Tibial nerve (tissue), 4 donors: ENCODE measurements around the gene ST6GALNAC4. TPM values are rescaled to one million over a fixed set of nuclear protein-coding genes. Genes with fewer than 3 reads are reported as not detected.
A peak's percentile ranks its signal among the peaks of the same experiment; 100 is the strongest.

Experiments
- DNase-seq, 2 donors: peaks; one replicate each; pipeline ENCODE4 v3.0.0-alpha.2; 2019; ENCODE audit warnings: low spot score in 2 of 2
- H3K27ac ChIP-seq, 4 donors: fragments of 200-600 bp; sonication (generic) in 3 of 4; one replicate each; pipeline ENCODE4 v1.5.1; 2017 to 2019; ENCODE audit warnings: mild to moderate bottlenecking in 1 of 4
- H3K27me3 ChIP-seq, 2 donors: fragments of 200-600 bp; sonication (generic) in 1 of 2; one replicate each; pipeline versions ENCODE4 v1.5.1 to v1.6.0; 2017 to 2019
- H3K36me3 ChIP-seq, 3 donors: fragments of 200-600 bp; sonication (generic); one replicate each; pipeline ENCODE4 v1.5.1; 2018 to 2019
- H3K4me1 ChIP-seq, 4 donors: fragments of 200-600 bp; sonication (generic) in 3 of 4; one replicate each; pipeline ENCODE4 v1.5.1; 2017 to 2019
- H3K4me3 ChIP-seq, 4 donors: fragments of 200-600 bp; sonication (generic) in 3 of 4; one replicate each; pipeline ENCODE4 v1.5.1; 2017 to 2019; ENCODE audit warnings: mild to moderate bottlenecking in 1 of 4, moderate library complexity in 1 of 4
- H3K9me3 ChIP-seq, 4 donors: fragments of 200-600 bp; sonication (generic) in 3 of 4; one replicate each; pipeline ENCODE4 v1.5.1; 2017 to 2019
- CTCF ChIP-seq, 5 experiments: fragments of 200-600 bp in 3 of 5; fragments of 450-650 bp in 2 of 5; sonication (generic) in 3 of 5; IDR thresholded peaks; one replicate each; pipeline ENCODE4 v1.5.1; 2016 to 2019; ENCODE audit warnings: antibody characterized with exemption in 5 of 5, mild to moderate bottlenecking in 3 of 5, moderate library complexity in 2 of 5
- EP300 ChIP-seq, 2 donors: sonication (generic); formaldehyde crosslinking; IDR thresholded peaks; one replicate each; pipeline ENCODE4 v1.6.1; 2017; ENCODE audit warnings: antibody characterized with exemption in 2 of 2, mild to moderate bottlenecking in 1 of 2
- POLR2A ChIP-seq, 2 donors: fragments of 450-650 bp; IDR thresholded peaks; one replicate each; pipeline ENCODE4 v1.6.1; 2017; ENCODE audit warnings: antibody characterized with exemption in 2 of 2, mild to moderate bottlenecking in 2 of 2, moderate library complexity in 2 of 2
- WGBS, 2 donors: methylation state at CpG; one replicate each; pipeline ENCODE4 v1.1.5; 2018; 5-methylcytosine and 5-hydroxymethylcytosine counted together
- total RNA-seq, 4 donors: library from RNA; depleted of rRNA; stranded (reverse); fragments of >200 nt; gene quantifications; one replicate each; pipeline ENCODE4 v1.1.0, GENCODE V29; 2016

ST6GALNAC4 gene
- total RNA-seq, 4 donors from 2014 or later = 23.9 to 70.5 (median 37.0) TPM

GRCh38 chr9:127903557-127904475 is 13.0 kb downstream of the ST6GALNAC4 start:
- Histone ChIP-seq H3K36me3 (peaks cover 0 to 11% (median 0%) of the 10 kb centered on the region in 3 donors), H3K27me3 (no peaks in the 10 kb centered on the region), H3K4me3 (no peak overlapping the region), H3K9me3 (no peaks in the 10 kb centered on the region), H3K27ac (peak overlapping the region; percentile 69 to 88 (median 88)), H3K4me1 (peaks cover 0 to 82% (median 55%) of the 10 kb centered on the region in 4 donors)
- WGBS, 2 donors = 30 to 40% methylated on average over 16 to 17 of the region's 17 CpGs
- TF ChIP-seq POLR2A (IDR thresholded peaks at IDR 0.05) (no peak), EP300 (IDR thresholded peaks at IDR 0.05) (peak in 1 of 2 donors; percentile 62)
- DNase-seq = peak; percentile 82 to 86

- peak within 1 kb of the TSS; percentile 84 to 97 (median 90) for H3K27ac ChIP-seq
- peaks cover 3 to 20% (median 9%) of the 10 kb centered on the region in 3 donors for H3K36me3 ChIP-seq
- peak within 1 kb of the TSS; percentile 76 to 97 (median 86) for H3K4me3 ChIP-seq
- H3K9me3 ChIP-seq = no peaks in the 10 kb centered on the region
- H3K4me1 ChIP-seq = peaks cover 0 to 76% (median 44%) of the 10 kb centered on the region in 4 donors
- no peaks in the 10 kb centered on the region for H3K27me3 ChIP-seq
- TF ChIP-seq CTCF (IDR thresholded peaks at IDR 0.05) (peak in 1 of 5 experiments; percentile 40), EP300 (IDR thresholded peaks at IDR 0.05) (no peak), POLR2A (IDR thresholded peaks at IDR 0.05) (peak; percentile 59 to 78)
- 0% methylated on average over 3 to 8 of the region's 89 CpGs for WGBS, 2 donors
- DNase-seq = peak in 1 of 2 donors; percentile 61
Observed at GRCh38 chr9:127899128-127899943, 17.5 kb downstream of the ST6GALNAC4 start, which contains the start of gene ST6GALNAC6. ST6GALNAC6 (minus strand) TSS chr9:127899603; CDS start chr9:127897981, 1,622 bp downstream.

GRCh38 chr9:127898433-127899127 is 18.3 kb downstream of the ST6GALNAC4 start:
- WGBS, 2 donors = 10 to 12% methylated on average over 9 to 17 of the region's 32 CpGs
- peaks cover 0 to 68% (median 36%) of the 10 kb centered on the region in 4 donors for H3K4me1 ChIP-seq

GRCh38 chr9:127897193-127897692 is 19.6 kb downstream of the ST6GALNAC4 start:
- peaks cover 0 to 13% (median 0%) of the 10 kb centered on the region in 4 donors for H3K9me3 ChIP-seq
- no peaks in the 10 kb centered on the region for H3K27me3 ChIP-seq
- 4 to 8% methylated on average over 10 to 19 of the region's 19 CpGs for WGBS, 2 donors
- peak; percentile 84 to 90 for DNase-seq
- H3K4me3 ChIP-seq = peak overlapping the region; percentile 76 to 97 (median 86)
- peaks cover 3 to 41% (median 26%) of the 10 kb centered on the region in 3 donors for H3K36me3 ChIP-seq
- TF ChIP-seq CTCF (IDR thresholded peaks at IDR 0.05) = no peak
- peak in 1 of 2 donors; percentile 85 for TF ChIP-seq EP300 (IDR thresholded peaks at IDR 0.05)
- peak in 1 of 2 donors; percentile 47 for TF ChIP-seq POLR2A (IDR thresholded peaks at IDR 0.05)
- peak overlapping the region; percentile 84 to 97 (median 90) for H3K27ac ChIP-seq
- peaks cover 0 to 58% (median 30%) of the 10 kb centered on the region in 4 donors for H3K4me1 ChIP-seq

More at GRCh38 chr9:127898433-127899127, 18.3 kb downstream of the ST6GALNAC4 start:
- peak in 1 of 2 donors; percentile 67 for DNase-seq
- H3K27ac ChIP-seq = peak overlapping the region; percentile 84 to 97 (median 90)
- no peaks in the 10 kb centered on the region for H3K27me3 ChIP-seq
- peak overlapping the region; percentile 76 to 97 (median 86) for H3K4me3 ChIP-seq
- H3K9me3 ChIP-seq = peaks cover 0 to 5% (median 0%) of the 10 kb centered on the region in 4 donors
- peaks cover 3 to 28% (median 17%) of the 10 kb centered on the region in 3 donors for H3K36me3 ChIP-seq
- TF ChIP-seq CTCF (IDR thresholded peaks at IDR 0.05) (no peak), EP300 (IDR thresholded peaks at IDR 0.05) (peak in 1 of 2 donors; percentile 83)
